K562 (cell line): ENCODE results near the gene LRRC74B. TPM values are rescaled to one million over a fixed set of nuclear protein-coding genes. Genes with fewer than 3 reads are reported as not detected.
A peak's percentile ranks its signal among the peaks of the same experiment; 100 is the strongest.

ENCODE experiments used
- ATAC-seq: fragments of 200-7000 bp; cut with Tn5 transposase; 3 replicates; pipeline ENCODE4 v1.9.1; 2020; ENCODE audit warnings: moderate library complexity
- BruUV-seq: library from RNA; stranded (reverse); fragments of 400-500 nt; replicated peaks from 2 replicates; lab custom pipeline; 2021; lab: Mats Ljungman, UMichigan
- CTCF ChIA-PET: fragments of 300-600 bp; formaldehyde crosslinking; extraction: SDS; loops from one replicate; lab custom pipeline; 2021; ENCODE audit warnings: low intra/inter-chr PET ratio; lab: Yijun Ruan, JAX
- POLR2A ChIA-PET: fragments of 300-600, 350-650 bp; sonication (Branson Sonifier 250); formaldehyde crosslinking; extraction: SDS; loops from one replicate; lab custom pipeline; 2021; ENCODE audit warnings: antibody characterized with exemption, inconsistent platforms; lab: Yijun Ruan, JAX
- DNase-seq, 4 experiments: peaks; one replicate each; pipeline versions ENCODE4 v3.0.0 to v3.0.0-alpha.2; 2011 to 2018; ENCODE audit warnings: low spot score in 3 of 4, mixed read lengths in 3 of 4; ENCODE audit errors: extremely low read depth in 1 of 4
- FAIRE-seq: peaks from 2 replicates; lab custom pipeline; 2011; peaks lifted over from hg19 to GRCh38; lab: Jason Lieb, UNC
- H2AFZ ChIP-seq: 2 replicates; pipeline ENCODE4 v1.6.0; 2011; ENCODE audit warnings: low read depth, low read length, control low read depth, inconsistent platforms
- H3K27ac ChIP-seq: fragments of 200-600 bp; 3 replicates; pipeline ENCODE4 v1.8.0; 2011; ENCODE audit warnings: low read depth, mild to moderate bottlenecking, control low read depth, inconsistent platforms, low read length, moderate library complexity, mixed read lengths; ENCODE audit errors: extremely low read depth
- H3K27me3 ChIP-seq, 2 experiments: fragments of 300-600 bp in 1 of 2; 2 replicates in 1 of 2; 3 replicates in 1 of 2; pipeline versions ENCODE4 v1.6.0 to v1.8.0; 2011; ENCODE audit warnings: inconsistent platforms in 2 of 2, low read length in 2 of 2, mild to moderate bottlenecking in 1 of 2, mixed read lengths in 1 of 2, moderate library complexity in 1 of 2; ENCODE audit not compliant: control insufficient read depth in 2 of 2, insufficient read depth in 2 of 2
- H3K36me3 ChIP-seq: fragments of 300-600 bp; 3 replicates; pipeline ENCODE4 v1.8.0; 2011; ENCODE audit warnings: mild to moderate bottlenecking, low read length, inconsistent platforms; ENCODE audit not compliant: control insufficient read depth, insufficient read depth
- H3K4me1 ChIP-seq, 2 experiments: fragments of 200-600 bp in 1 of 2; replicated peaks in 1 of 2; 2 replicates in 1 of 2; 3 replicates in 1 of 2; pipeline versions ENCODE4 v1.5.1 to v1.8.0; 2011; ENCODE audit warnings: inconsistent platforms in 2 of 2, low read length in 2 of 2, mild to moderate bottlenecking in 1 of 2, mixed read lengths in 1 of 2, moderate library complexity in 1 of 2; ENCODE audit not compliant: control insufficient read depth in 2 of 2, insufficient read depth in 2 of 2
- H3K4me2 ChIP-seq: 2 replicates; pipeline ENCODE4 v1.6.1; 2011; ENCODE audit warnings: low read length, control low read depth, inconsistent platforms, mixed read lengths; ENCODE audit not compliant: insufficient read depth
- H3K4me3 ChIP-seq: fragments of 200-600 bp; sonication (generic), shearing (Covaris generic); 2 replicates; pipeline ENCODE4 v1.5.1; 2016; ENCODE audit warnings: control low read depth, inconsistent platforms
- H3K79me2 ChIP-seq: fragments of 200-600 bp; 3 replicates; pipeline ENCODE4 v1.8.0; 2011; ENCODE audit warnings: low read length, inconsistent platforms; ENCODE audit not compliant: control insufficient read depth, insufficient read depth
- H3K9ac ChIP-seq, 2 experiments: 2 replicates each; pipeline versions ENCODE4 v1.6.0 to v1.6.1; 2011; ENCODE audit warnings: low read depth in 2 of 2, low read length in 2 of 2, control low read depth in 1 of 2, inconsistent platforms in 1 of 2, mild to moderate bottlenecking in 1 of 2, mixed read lengths in 1 of 2; ENCODE audit not compliant: insufficient read depth in 1 of 2
- H3K9me1 ChIP-seq: one replicate; pipeline ENCODE4 v1.6.0; 2011; ENCODE audit warnings: inconsistent platforms, mild to moderate bottlenecking, low read length, moderate library complexity; ENCODE audit not compliant: control insufficient read depth, insufficient read depth
- H3K9me3 ChIP-seq: replicated peaks from 2 replicates; pipeline ENCODE4 v1.5.1; 2011; ENCODE audit warnings: low read depth, low read length, inconsistent platforms; ENCODE audit not compliant: control insufficient read depth, insufficient read depth
- H4K20me1 ChIP-seq: replicated peaks from 2 replicates; pipeline ENCODE4 v1.6.1; 2011; ENCODE audit warnings: low read length, inconsistent platforms, mixed read lengths; ENCODE audit not compliant: control insufficient read depth, insufficient read depth
- ATF1 ChIP-seq, 2 experiments: fragments of 450-650 bp in 1 of 2; IDR thresholded peaks; 2 replicates each; pipeline ENCODE4 v1.6.1; 2016; ENCODE audit warnings: missing compliant biosample characterization in 1 of 2, missing genetic modification characterization in 1 of 2
- E2F4 ChIP-seq: sonication (generic); formaldehyde crosslinking; IDR thresholded peaks from 2 replicates; pipeline ENCODE4 v1.8.0; 2022; ENCODE audit warnings: mild to moderate bottlenecking, low read depth, missing genetic modification reagents
- HDAC8 ChIP-seq: fragments of 450-650 bp; IDR thresholded peaks from 2 replicates; pipeline ENCODE4 v1.6.1; 2016; ENCODE audit warnings: mild to moderate bottlenecking, missing genetic modification characterization, moderate library complexity, missing compliant biosample characterization
- MCM3 ChIP-seq: fragments of 450-650 bp; IDR thresholded peaks from 2 replicates; pipeline ENCODE4 v1.6.1; 2016
- MCM7 ChIP-seq, 2 experiments: fragments of 450-650 bp; IDR thresholded peaks; 2 replicates each; pipeline ENCODE4 v1.6.1; 2016 to 2018
- MED1 ChIP-seq: sonication (generic); formaldehyde crosslinking; IDR thresholded peaks from 2 replicates; pipeline ENCODE4 v1.8.1; 2023; ENCODE audit warnings: missing genetic modification reagents, borderline replicate concordance
- PURB ChIP-seq: sonication (generic); formaldehyde crosslinking; IDR thresholded peaks from 2 replicates; pipeline ENCODE4 v1.9.0; 2021; ENCODE audit warnings: low read depth, mild to moderate bottlenecking, missing genetic modification reagents
- RBM39 ChIP-seq: fragments of 200-400 bp; formaldehyde crosslinking; optimal IDR thresholded peaks from 2 replicates; pipeline ENCODE3; 2018; ENCODE audit warnings: low read depth, low read length
- SNRNP70 ChIP-seq: fragments of 200-400 bp; formaldehyde crosslinking; optimal IDR thresholded peaks from 2 replicates; pipeline ENCODE3; 2017; ENCODE audit warnings: low read depth, low read length
- TAF15 ChIP-seq: fragments of 200-400 bp; formaldehyde crosslinking; IDR thresholded peaks from 2 replicates; pipeline ENCODE4 v1.6.1; 2017; ENCODE audit warnings: mild to moderate bottlenecking, low read depth, low read length, moderate library complexity
- WGBS: fragments of 100-300 bp; shearing (Covaris generic); methylation state at CpG from one replicate; pipeline ENCODE4 v1.1.6; 2016; ENCODE audit warnings: low coverage, mixed read lengths; ENCODE audit not compliant: insufficient coverage; ENCODE audit errors: missing lambda C conversion rate; 5-methylcytosine and 5-hydroxymethylcytosine counted together
- in situ Hi-C: fragments of 300-500 bp; cut with MboI; formaldehyde crosslinking; loops from 4 replicates; pipeline ENCODE4 v1.15.0; 2018; ENCODE audit warnings: inconsistent platforms, mixed read lengths
- intact Hi-C: fragments of 100-400 bp; cut with micrococcal nuclease; formaldehyde crosslinking; loops from 2 replicates; pipeline ENCODE4 v1.14.2; 2022
- polyA plus RNA-seq, 8 experiments: library from polyadenylated mRNA; depleted of rRNA in 4 of 8; stranded (reverse) in 5 of 8; unstranded in 3 of 8; fragments of >200 nt; fragmentation: Nextera tagmentation in 2 of 8; fragmentation: Illumina TruSeq in 1 of 8; extraction: Ambion mirVana in 2 of 8; extraction: Trizol in 1 of 8; gene quantifications; 2 replicates each; pipeline versions ENCODE4 v1.2.1 to v1.2.3, GENCODE V29; 2011 to 2014; ENCODE audit warnings: inconsistent platforms in 1 of 8, missing spikeins in 1 of 8
- total RNA-seq, 7 experiments: library from RNA; depleted of rRNA in 6 of 7; stranded (reverse); fragments of >200 nt in 6 of 7; fragmentation: Illumina TruSeq in 2 of 7; extraction: Trizol in 2 of 7; gene quantifications; 2 replicates each; pipeline versions ENCODE4 v1.2.1 to v1.2.3, GENCODE V29; 2011 to 2021; ENCODE audit warnings: low replicate concordance in 1 of 7
- TF ChIP-seq, protein P1 (sequence below): sonication (generic); formaldehyde crosslinking; IDR thresholded peaks from 2 replicates; pipeline ENCODE4 v1.8.0; 2023; ENCODE audit warnings: mild to moderate bottlenecking, missing genetic modification reagents

The LRRC74B gene
- total and polyA plus RNA-seq, 9 of the 15 experiments (the other 6 are each of a cell fraction or from before 2014, with no cell fraction given): not detected

DNA sequence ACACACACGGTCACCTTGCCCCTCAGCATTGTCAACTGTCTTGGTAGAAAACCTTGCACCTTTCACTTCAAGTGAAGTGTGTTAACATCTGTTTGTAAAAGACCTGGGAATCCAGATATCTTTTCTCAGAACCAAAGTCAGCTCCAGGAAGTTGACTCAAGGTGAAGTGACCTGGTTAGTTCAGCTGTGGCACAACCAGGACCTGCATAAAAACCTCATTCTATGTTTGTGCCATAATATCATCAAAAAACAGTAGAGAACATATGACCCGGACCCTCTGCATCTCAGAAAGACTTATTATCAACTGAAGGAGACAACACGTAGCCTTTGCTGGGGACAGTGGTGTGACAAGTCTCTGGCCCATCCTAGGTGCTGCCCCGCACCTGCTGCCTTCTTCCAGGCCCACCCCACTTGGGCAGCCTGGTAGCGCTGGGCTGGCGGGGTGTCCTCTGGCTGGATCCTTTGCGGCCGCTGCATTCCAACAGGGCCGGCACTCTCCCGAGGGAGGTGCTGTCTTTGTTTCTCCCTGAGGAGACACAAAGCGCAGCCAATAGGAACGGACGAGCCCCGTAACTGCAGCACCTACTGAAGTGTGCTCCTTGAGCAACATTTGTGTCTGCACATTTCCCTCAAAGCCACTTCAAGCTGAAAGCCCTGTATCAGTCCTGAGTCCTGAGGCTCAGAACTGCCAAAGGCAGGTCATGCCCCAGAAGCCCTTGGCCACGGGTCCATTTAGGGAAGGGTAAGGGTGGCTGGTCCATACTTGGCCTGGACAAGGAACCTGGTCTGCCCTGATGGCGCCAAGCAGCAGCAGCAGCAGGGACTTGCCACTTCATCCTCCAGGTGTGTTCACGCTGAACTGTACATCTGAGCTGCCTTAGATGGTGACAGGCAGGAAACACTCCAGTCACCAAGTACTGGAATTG lies 25.2 kb downstream of the LRRC74B start:
- BruUV-seq: no TSS peak
- ATAC-seq: no peak; the same call in 2 of the 3 replicates
- DNase-seq: peak in 2 of 4 experiments; percentile 31 to 40
- CTCF ChIA-PET: no interaction called here
- in situ Hi-C loops (no loop called here), intact Hi-C loops (loop anchor here (5.0 kb wide), 1 partner anchor 184 kb away; no protein-coding TSS in a partner anchor)
- H3K36me3 ChIP-seq: no peaks in the 10 kb centered on the region
- peaks cover under 1% of the 10 kb centered on the region; the same call in 1 of the 2 replicates for H4K20me1 ChIP-seq
- H3K9me3 ChIP-seq: peaks cover 5% of the 10 kb centered on the region
- H3K79me2 ChIP-seq: no peaks in the 10 kb centered on the region
- no peak overlapping the region for H3K9ac ChIP-seq
- WGBS: 5% methylated on average over 17 of the region's 17 CpGs
- H3K27me3 ChIP-seq: peaks cover 60 to 74% of the 10 kb centered on the region in 2 experiments
- H3K9me1 ChIP-seq: no peaks in the 10 kb centered on the region
- FAIRE-seq: peak; percentile 29
- H2AFZ ChIP-seq: no peak overlapping the region
- no peak overlapping the region for H3K4me2 ChIP-seq
- peaks cover 0 to 3% of the 10 kb centered on the region in 2 experiments; a peak in 1 of 5 replicates for H3K4me1 ChIP-seq
- H3K27ac ChIP-seq: no peak overlapping the region
- POLR2A ChIA-PET: interaction anchor here (0.6 to 1.4 kb wide), 6 partner anchors 10 to 770 kb away, joined by 3 to 4 read pairs (median 3); no protein-coding TSS in a partner anchor
- H3K4me3 ChIP-seq: no peak overlapping the region
- TF ChIP-seq RBM39 (no peak), SNRNP70 (peak; percentile 57), MCM7 (IDR thresholded peaks at IDR 0.05) (0 out of 4 replicates have a peak, but pooled peaks of 1 of the 2 experiments have one; percentile 34), ATF1 (CRISPR knock-in tag; IDR thresholded peaks at IDR 0.05) (peak; percentile 22; the same call in 1 of the 2 replicates), ATF1 (tag; IDR thresholded peaks at IDR 0.05) (no peak), E2F4 (CRISPR knock-in tag) (peak; percentile 43; the same call in 1 of the 2 replicates), PURB (CRISPR knock-in tag) (0 out of 2 replicates have a peak, but pooled peaks have one; percentile 26), HDAC8 (no peak), TAF15 (0 out of 2 replicates have a peak, but pooled peaks have one; percentile 68), MED1 (0 out of 2 replicates have a peak, but pooled peaks have one; percentile 62), MCM3 (0 out of 2 replicates have a peak, but pooled peaks have one; percentile 45)
- TF ChIP-seq, protein P1, sequence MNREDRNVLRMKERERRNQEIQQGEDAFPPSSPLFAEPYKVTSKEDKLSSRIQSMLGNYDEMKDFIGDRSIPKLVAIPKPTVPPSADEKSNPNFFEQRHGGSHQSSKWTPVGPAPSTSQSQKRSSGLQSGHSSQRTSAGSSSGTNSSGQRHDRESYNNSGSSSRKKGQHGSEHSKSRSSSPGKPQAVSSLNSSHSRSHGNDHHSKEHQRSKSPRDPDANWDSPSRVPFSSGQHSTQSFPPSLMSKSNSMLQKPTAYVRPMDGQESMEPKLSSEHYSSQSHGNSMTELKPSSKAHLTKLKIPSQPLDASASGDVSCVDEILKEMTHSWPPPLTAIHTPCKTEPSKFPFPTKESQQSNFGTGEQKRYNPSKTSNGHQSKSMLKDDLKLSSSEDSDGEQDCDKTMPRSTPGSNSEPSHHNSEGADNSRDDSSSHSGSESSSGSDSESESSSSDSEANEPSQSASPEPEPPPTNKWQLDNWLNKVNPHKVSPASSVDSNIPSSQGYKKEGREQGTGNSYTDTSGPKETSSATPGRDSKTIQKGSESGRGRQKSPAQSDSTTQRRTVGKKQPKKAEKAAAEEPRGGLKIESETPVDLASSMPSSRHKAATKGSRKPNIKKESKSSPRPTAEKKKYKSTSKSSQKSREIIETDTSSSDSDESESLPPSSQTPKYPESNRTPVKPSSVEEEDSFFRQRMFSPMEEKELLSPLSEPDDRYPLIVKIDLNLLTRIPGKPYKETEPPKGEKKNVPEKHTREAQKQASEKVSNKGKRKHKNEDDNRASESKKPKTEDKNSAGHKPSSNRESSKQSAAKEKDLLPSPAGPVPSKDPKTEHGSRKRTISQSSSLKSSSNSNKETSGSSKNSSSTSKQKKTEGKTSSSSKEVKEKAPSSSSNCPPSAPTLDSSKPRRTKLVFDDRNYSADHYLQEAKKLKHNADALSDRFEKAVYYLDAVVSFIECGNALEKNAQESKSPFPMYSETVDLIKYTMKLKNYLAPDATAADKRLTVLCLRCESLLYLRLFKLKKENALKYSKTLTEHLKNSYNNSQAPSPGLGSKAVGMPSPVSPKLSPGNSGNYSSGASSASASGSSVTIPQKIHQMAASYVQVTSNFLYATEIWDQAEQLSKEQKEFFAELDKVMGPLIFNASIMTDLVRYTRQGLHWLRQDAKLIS (CRISPR knock-in tag): 0 out of 2 replicates have a peak, but pooled peaks have one; percentile 36
